GM18502 (cell line): ENCODE data around the gene CBFA2T2.
"Not testable (repeated sequence)": the region's sequence is repeated elsewhere in the genome, so short reads cannot be mapped to it uniquely, and the experiment has no call there.

Experiments used
- ATAC-seq: cut with Tn5 transposase; IDR thresholded peaks from one replicate; pipeline ENCODE4 v1.9.1; 2021; ENCODE audit warnings: mild to moderate bottlenecking; ENCODE audit not compliant: unreplicated experiment, poor library complexity

Gene CBFA2T2

DNA sequence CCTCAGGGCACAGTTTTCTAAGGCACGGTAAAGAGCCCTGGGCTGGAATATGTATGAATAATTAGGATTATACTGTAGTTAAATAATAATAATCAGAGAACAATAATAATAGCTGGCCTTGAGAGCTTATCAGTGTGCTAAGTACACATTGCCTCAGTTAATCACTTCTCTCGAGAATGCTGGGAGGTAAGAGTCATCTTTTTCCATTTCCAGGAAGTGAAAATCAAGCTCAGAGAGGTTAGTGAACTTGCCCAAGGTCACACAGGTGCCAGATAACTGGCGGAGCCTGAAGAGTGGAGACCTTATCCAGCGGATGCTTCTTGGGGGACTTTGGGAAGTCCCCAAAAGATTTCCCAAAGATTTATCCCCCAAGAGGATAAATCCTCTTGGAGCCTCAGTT lies 19.4 kb upstream of the CBFA2T2 start:
- ATAC-seq = no peak

DNA sequence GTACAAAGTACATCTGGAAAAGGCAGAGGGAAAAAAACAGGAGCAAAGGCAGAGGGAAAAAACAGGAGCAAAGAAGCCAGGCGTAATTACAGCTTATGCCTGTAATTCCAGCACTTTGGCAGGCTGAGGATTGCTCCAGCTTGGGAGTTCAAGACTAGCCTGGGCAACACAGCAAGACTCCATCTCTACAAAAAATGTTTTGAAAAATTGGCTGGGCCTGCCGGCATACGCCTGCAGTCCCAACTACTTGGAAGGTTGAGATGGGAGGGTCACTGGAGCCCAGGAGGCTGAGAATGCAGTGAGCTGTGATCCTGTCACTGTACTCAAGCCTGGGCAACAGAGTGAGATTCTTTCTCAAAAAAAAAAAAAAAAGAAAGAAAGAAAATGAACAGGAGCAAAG lies 19.0 kb upstream of the CBFA2T2 start:
- no peak for ATAC-seq

DNA sequence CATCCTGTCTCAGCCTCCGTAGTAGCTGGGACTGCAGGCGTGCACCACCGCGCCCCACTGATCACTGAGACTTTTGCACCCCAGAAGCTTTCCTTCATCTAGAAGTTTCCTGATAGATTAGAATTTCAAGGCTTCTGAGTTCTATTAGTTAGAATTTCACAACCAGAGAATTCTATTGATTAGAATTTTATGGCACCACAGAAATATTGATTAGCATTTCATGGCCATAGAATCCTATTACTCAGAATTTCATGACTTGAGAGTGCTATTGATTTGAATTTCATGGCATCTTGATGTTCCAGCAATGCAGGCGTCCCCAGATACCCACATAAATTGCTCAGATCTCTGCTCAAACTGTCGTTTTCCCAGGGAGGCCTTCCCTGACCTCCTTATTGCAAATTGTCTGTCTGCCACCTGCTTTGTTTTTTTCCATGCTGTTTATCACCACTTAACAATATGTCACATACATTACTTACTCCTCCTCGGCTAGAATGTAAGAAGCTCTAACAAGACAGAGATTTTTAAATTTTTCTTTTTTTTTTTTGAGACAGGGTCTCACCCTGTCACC lies 16.9 kb upstream of the CBFA2T2 start:
- ATAC-seq = no peak

DNA sequence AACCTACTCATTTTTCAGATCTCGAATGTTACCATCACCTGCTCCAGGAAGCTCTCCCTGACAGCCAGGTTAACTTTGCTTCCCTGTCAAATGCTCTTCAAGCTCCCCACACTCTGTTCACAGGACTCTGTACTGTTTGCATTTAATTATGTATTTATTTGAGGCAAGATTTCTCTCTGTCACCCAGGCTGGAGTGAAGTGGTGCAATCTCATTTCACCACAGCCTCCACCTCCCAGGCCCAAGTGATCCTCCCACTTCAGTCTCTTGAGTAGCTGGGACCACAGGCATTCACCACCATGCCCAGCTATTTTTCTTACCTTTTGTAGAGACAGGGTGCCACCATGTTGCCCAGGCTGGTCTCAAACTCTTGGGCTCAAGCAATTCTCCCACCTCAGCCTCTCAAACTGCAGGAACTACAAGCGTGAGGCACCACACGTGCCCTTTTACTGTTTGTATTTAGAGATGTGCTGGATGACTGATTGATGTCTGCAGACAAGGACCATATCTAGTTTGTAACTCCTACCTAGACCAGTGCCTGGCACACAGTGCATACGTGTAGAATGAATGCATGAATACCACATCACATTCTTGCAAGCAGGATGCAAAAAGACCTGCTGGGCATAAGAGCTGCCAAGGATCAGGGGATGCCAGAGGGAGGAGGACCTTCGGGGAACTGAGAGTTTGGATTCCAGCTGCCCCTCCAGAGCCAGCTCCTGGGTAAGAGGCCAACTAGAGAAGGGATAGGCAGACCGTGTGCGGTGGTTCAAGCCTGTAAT lies 15.6 kb upstream of the CBFA2T2 start:
- ATAC-seq = no peak

DNA sequence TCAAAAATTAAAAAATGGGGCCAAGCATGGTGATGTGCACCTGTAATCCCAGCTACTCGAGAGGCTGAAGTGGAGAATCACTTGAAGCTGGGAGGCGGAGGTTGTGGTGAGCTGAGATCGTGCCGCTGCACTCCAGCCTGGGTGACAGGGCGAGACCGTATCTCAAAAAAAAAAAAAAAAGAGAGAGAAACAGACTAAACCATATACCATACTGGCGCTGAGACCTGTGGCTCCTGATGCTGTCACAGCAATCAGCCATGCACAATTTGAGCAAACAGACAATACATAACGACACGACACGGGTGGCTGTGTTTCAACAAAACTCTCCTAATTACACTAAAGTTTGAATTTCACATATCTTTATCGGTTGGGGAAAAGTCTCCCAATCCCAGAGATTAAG lies 14.9 kb upstream of the CBFA2T2 start:
- no peak for ATAC-seq

DNA sequence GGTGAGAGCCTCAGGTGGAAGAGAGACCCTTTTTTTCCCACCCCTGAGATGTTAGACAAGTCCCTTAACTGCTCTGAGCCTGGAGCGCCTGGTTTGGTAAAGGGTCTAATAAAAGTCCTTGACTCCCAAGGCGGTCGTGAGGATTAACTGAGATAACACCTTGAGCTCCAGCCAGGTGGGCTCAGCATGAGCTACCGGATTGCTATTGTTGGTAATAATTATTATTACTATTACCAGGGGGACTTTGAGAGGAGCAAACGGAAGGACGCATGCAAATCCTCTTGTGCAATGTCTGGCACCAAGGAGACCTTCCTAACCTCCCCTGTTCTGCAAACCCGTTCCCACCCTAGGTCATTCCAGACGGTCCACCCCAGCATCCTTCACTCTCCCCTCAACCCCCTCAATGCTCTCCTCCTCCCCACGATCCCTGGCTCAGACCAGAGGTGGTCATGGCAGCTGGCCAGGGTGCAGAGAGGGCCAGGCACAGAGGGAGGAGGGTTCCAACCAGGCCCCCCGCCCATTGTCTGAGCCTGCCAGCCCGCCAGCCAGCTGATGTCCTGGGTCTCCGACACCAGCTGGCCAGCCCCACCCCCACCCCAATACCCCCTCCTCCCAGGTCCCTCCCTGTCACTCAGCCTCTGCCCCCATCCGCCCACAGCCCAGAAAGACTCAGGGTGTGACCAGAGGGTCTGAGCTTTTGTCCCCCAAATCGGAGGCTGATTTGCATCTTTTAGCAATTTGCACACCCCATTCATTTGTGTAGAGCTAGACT lies 14.3 kb upstream of the CBFA2T2 start:
- no peak for ATAC-seq

DNA sequence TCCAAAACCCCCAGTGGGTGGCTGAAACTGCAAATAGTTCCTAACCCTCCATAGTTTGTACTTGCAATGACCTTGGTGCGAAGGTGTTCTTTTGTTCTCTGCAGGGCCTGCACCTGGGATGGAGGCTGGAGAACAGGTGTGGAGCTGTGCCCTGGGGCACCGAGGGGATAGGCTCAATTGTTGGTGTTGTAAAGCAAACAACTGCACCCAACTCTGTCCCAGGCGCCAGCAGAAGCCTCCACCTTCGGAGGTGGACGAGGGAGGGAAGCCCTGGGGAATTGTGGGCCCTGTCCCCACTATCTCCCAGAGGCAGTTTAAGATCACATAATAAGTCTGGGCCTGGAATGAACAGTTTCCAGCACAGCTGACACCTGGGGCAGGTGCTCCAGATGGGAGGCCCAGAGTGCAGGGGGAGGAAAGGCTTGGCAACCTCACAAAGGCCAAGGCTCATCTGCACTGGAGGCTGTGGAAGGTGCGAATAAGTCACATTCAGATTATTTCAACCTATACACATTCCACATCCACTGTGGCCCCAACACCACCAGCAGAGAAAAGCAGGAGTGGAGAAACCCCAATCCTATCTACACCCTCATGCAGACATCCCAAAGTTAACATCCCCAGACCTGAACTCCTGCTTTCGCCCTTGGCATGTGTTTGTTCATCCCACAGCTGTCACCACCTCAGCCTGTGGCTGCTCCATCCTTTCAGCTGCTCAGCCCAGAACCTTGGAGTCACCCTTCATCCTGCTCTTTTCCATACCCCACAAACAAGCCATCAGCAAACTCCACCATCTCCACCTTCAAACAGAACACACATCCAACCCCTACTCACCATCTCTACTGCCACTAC lies 12.3 kb upstream of the CBFA2T2 start:
- ATAC-seq = no peak

DNA sequence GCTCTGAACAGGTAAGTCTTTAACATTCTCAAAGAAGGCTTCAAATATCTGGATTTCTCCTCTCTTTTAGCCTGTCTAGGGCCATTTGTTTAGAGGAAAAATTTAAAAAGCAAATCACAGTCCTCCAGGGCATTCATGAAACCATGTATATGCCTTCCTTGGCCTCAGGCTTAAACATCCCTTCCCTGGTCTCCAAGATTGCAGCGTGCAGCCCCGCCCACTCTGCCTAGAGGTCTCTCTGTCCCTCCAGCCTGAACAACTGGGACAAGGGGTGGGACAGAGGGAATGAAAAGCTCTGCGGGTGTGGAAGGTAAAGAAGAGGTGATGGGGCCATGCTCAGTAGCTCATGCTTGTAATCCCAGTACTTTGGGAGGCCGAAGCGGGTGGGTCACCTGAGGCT lies 9.8 kb upstream of the CBFA2T2 start:
- ATAC-seq = no peak

DNA sequence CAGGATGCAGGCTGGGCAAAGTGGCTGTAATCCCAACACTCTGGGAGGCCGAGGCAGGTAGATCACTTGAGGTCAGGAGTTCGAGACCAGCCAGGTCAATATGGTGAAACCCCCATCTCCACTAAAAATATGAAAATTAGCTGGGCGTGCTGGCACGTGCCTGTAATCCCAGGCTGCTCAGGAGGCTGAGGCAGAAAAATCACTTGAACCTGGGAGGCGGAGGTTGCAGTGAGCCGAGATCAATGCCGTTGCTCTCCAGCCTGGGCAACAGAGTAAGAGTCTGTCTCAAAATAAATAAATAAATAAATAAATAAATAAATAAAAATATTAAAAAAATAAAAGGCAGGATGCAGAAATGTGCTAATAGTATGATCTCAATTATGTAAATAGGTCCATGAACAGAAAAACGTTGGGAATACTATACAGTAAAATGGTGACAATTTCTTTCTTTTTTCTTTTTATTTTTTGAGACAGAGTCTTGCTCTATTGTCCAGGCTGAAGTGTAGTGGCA lies 8.4 kb upstream of the CBFA2T2 start:
- ATAC-seq = no peak

DNA sequence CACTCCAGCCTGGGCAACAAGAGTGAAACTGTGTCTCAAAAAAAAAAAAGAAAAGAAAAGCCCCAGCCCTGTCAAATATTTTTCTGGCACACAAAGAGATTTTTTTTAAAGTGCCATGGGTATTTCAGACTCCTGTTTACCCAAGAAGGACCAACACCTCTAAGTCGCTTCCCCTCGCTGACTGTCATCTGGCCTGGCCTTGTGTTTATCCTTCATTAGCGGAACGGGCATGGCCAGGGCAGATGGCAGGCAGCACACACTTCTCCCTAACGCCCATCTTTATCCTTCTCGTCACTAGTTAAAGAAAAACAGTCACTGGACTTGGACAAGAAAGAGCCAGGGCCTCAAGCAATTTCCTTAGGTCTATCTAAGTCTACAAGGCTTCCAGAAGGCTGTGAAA lies 7.3 kb upstream of the CBFA2T2 start:
- no peak for ATAC-seq

DNA sequence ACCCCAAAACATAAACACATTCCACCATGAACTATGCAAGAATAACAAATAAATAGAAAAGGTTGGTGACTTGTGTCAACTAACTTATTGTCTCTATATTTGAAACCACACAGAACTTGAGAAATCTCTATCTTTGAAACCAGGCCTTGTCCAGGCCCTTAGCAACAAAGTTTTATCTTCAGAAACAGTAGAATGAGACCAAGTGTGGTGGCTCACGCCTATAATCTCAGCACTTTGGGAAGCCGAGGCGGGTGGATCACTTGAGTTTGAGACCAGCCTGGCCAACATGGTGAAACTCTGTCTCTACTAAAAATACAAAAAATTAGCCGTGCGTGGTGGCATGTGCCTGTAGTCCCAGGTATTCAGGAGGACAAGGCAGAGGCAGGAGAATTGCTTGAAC lies 6.7 kb upstream of the CBFA2T2 start:
- ATAC-seq = not testable (repeated sequence)

DNA sequence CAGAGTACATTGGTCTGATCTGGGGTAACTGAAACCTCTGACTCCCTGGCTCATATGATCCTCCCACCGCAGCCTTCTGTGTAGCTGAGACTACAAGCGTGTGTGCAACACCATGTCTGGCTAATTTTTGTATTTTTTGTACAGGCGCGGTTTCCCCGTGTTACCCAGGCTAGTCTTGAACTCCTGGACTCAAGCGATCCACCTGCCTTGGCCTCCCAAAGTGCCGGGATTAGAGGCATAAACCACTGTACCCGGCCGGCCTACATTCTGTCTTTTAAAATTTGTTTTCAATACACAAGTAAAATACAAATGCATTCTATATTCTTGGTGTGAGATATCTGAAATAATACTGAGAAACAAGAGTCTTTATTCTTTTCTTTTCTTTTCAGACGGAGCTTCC lies 1.7 kb upstream of the CBFA2T2 start:
- no peak for ATAC-seq

DNA sequence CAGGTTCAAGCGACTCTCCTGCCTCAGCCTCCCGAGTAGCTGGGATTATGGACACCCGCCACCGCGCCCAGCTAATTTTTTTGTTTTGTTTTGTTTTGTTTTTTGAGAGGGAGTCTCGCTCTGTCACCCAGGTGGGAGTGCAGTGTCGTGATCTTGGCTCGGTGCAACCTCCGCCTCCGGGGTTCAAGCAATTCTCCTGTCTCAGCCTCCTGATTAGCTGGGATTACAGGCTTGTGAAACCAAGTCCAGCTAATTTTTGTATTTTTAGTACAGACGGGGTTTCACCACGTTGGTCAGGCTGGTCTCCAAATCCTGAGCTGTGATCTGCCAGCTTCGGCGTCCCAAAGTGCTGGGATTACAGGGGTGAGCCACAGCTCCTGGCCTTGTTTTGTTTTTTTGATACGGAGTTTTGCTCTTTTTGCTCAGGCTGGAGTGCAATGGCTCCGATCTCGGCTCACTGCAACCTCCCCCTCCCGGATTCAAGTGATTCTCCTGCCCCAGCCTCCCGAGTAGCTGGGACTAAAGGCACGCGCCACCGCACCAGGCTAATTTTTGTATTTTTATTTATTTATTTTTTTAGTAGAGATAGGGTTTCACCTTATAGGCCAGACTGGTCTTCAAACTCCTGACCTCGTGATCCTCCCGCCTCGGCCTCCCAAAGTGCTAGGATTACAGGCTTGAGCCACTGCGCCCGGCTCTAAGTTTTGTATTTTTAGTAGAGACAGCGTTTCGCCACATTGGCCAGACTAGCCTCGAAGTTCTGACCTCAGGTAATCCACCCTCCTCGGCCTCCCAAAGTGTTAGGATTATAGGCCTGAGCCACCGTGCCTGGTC lies 1.0 kb upstream of the CBFA2T2 start:
- not testable (repeated sequence) for ATAC-seq

DNA sequence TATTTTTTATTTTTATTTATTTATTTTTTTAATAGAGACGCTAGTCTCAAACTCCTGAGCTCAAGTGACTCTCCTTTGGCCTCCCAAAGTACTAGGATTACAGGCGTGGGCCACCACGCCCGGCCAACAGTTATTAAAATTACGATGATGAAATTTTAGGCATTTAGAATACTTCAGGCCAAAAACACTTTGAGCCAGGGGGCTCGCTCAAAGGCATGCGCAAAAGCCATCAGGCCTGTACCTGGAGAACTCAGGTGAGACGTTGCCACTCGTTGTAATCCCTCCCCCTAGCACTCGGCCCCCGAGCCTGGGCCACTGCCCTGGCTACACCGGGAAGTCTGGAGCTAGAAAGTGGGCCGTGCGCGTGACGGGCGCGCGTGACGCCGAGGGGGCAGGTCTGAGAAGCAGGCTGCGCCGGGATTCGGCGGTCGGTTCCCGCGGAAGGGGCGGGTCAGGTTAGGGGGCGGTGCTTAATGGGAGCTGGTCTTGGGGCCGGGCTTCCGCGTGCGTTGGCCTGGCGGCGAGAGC lies 337 bp upstream of the CBFA2T2 start:
- peak; percentile 92 for ATAC-seq

DNA sequence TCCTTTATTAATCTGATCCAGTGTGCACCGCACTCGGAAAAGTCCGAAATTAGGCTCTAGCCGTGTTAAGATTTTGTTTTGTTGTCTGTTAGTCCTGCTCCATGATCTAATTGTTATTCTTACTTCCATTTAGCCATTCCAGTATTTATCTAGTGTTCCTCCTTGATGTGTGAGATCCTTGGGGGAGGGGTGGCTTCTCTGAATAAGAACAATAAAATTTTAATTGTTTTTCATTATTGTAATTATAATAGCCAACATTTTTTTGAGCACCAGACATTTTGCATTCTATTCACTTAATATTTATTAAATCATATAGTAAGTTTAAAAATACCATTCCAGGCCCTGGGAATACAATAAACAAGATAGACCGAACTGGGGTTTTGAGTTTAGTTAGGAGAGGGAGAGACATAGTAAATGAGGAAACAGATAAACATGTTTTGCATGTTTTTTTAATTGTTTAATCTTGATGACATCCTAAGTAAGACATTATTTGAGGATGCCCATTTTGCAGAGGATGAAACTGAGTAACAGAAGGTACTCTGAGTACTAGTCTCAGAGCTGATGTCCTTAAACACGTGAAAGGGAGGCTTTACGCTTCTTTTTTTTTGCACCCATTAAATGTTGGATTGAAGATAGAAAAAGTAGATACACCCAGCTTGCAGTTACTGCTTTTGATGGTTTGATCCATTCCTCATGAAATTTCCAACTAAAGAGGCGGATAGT lies 1.2 kb downstream of the CBFA2T2 start:
- ATAC-seq = no peak

DNA sequence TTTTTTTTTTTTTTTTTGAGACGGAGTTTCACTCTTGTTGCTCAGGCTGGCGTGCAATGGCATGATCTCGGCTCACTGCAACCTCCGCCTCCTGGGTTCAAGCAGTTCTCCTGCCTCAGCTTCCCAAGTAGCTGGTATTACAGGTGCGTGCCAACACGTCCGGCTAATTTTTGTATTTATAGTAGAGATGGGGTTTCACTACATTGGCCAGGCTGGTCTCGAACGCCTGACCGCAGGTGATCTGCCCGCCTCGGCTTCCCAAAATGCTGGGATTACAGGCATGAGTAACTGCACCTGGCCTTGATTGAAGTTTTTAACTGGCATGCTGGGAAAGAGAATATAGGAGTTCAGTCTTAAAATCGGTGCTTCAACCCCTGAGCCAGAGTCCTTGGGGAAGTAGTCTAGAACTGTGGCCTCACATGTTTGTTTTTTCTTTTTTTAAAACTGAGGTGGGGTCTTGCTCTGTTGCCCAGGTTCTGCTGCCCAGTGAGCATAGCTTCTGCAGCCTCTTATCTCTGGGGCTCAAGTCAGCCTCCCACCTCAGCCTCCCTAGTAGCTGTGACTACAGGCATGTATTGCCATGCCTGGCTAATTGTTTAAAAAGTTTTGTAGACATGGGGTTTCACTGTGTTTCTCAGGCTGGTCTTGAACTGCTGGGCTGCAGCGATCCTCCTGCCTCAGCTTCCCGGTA lies 3.3 kb downstream of the CBFA2T2 start:
- no peak for ATAC-seq

DNA sequence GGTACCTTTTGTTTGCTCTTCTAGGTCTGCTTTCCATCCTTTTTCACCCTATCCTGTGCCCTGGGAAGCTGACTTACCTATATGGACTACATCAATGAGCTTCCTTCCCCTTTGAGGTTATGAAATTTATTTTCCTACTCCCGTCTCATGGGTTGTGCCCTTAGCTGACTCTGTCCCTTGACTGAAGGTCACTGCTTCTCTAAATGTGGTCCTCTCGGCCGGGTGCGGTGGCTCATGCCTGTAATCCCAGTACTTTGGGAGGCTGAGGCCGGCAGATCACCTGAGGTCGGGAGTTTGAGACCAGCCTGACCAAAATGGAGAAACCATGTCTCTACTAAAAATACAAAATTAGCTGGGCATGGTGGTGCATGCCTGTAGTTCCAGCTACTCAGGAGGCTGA lies 6.9 kb downstream of the CBFA2T2 start:
- ATAC-seq = not testable (repeated sequence)

DNA sequence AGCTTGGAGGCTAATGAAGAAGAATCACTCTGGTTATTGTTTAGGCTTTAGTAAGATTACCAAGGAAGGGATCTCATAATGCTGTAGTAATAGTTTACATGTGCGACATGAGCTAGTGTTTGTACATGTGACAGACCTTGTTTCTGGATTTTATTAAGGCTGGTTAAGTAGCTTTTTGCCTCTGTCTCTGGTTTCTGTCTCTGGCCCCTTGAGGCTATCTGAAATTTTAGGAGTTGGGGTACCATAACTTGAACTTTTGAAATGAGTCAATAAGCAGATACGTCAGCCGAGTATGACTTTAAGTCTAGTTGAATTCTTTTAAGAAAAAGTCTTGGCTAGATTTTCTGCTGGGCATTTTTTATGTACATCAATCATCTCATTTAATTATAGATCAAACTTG lies 9.5 kb downstream of the CBFA2T2 start:
- ATAC-seq = no peak
